Measurements from ENCODE around the gene PIH1D2. TPM values are rescaled to one million over a fixed set of nuclear protein-coding genes. Genes with fewer than 3 reads are reported as not detected.

The PIH1D2 gene
- total and polyA plus RNA-seq, 7 donors, result 0.49 to 3.0 (median 1.2) TPM

DNA sequence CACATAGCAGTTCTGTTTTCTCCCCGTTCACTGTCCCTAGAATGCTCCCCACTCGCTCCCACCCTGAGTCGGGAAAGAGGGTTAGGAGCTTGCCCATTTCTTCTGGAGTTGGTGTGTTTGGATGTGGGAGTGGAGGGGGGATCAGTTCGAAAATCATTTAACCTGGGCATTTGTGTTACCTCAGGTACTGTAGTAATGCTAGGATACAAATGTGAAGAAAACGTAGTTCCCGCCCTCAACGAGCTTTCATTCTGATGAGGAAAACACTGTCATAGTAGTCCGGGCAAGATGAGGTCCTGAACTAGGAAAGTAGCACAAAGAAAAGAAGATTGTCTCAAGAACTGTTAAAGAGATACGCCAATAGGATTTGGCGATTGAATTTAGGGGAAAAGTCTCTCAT, 13.4 kb upstream of the PIH1D2 start:
- intact Hi-C loops (cut with DNase I), result loop anchor here in 1 of 2 donors (5.0 kb wide), 1 partner anchor 160 kb away; no protein-coding TSS in a partner anchor
- peaks cover 41% of the 10 kb centered on the region for H3K4me1 ChIP-seq
- 13 to 16% (median 14%) methylated on average over 10 of the region's 10 CpGs for WGBS, 3 donors

DNA sequence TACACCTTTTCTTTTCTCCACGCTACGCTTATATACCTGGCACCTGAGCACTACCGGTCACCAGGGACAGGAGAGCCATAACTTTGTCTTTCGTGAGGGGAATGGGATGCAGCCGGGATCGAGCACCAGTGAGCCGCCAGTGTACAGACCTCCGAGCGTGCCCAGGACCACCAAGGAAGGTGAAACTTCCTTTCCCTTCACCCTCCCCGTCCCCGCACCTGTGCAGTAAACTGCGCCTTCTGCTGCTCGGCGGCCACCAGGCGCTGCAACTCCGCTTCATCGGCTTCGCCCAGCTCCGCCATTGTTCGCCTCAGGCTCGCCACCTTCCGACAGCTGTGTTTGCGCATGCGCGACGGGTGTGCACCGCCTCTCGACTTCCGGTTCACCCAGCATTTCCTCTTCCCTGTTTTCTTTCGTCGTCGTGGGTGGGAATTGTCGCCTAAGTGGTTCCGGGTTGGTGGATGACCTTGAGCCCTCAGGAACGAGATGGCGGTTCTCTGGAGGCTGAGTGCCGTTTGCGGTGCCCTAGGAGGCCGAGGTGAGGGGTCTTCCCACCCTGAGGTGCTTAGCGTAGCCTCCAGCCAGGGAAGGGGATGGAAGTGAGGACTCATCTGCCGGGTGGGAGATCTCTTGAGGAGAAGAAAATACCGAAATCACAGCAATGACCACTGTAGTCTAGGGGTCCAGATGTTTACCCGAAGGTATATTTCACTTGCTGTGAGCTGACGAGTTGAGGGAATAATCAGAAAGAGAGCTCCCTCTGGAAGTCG, 12.8 kb upstream of the PIH1D2 start, which contains the start of the genes SDHD and TIMM8B:
SDHD (plus strand) TSS at position 452 of the 770 bp plus-strand sequence; CDS start at position 487, 35 bp downstream.
TIMM8B (minus strand) TSS at position 335 of the 770 bp plus-strand sequence; CDS start at position 302, 33 bp downstream.
- TF ChIP-seq, protein P1, sequence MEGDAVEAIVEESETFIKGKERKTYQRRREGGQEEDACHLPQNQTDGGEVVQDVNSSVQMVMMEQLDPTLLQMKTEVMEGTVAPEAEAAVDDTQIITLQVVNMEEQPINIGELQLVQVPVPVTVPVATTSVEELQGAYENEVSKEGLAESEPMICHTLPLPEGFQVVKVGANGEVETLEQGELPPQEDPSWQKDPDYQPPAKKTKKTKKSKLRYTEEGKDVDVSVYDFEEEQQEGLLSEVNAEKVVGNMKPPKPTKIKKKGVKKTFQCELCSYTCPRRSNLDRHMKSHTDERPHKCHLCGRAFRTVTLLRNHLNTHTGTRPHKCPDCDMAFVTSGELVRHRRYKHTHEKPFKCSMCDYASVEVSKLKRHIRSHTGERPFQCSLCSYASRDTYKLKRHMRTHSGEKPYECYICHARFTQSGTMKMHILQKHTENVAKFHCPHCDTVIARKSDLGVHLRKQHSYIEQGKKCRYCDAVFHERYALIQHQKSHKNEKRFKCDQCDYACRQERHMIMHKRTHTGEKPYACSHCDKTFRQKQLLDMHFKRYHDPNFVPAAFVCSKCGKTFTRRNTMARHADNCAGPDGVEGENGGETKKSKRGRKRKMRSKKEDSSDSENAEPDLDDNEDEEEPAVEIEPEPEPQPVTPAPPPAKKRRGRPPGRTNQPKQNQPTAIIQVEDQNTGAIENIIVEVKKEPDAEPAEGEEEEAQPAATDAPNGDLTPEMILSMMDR (IDR thresholded peaks at IDR 0.05), result peak; percentile 20
- peak; percentile 92 to 95 (median 93) for ATAC-seq
- peaks cover 12 to 78% of the 10 kb centered on the region in 2 donors for H3K36me3 ChIP-seq (ENCODE audit: insufficient read depth in 1 of 2, low read depth in 1 of 2)
- intact Hi-C loops (cut with DNase I), result loop anchor here in 1 of 2 donors (5.0 kb wide), 1 partner anchor 159 kb away; no protein-coding TSS in a partner anchor
- 0 to 1% (median 0%) methylated on average over 45 of the region's 45 CpGs for WGBS, 3 donors
- H3K27ac ChIP-seq, result peak within 1 kb of the TSS; percentile 88
- peak; percentile 95 to 98 for DNase-seq
- H3K9me3 ChIP-seq, result no peaks in the 10 kb centered on the region
- H3K27me3 ChIP-seq (ENCODE audit: insufficient read depth in 3 of 3, low read length in 2 of 3), result no peaks in the 10 kb centered on the region
- H3K4me1 ChIP-seq, result peaks cover 41% of the 10 kb centered on the region
- peak within 1 kb of the TSS; percentile 93 for H3K4me3 ChIP-seq

More for the DNA sequence above, 13.4 kb upstream of the PIH1D2 start:
- no peak for DNase-seq
- ATAC-seq, result peak; percentile 3 to 30 (median 10)
- peak overlapping the region; percentile 93 for H3K4me3 ChIP-seq
- TF ChIP-seq, protein P1 (IDR thresholded peaks at IDR 0.05), result no peak
- H3K27ac ChIP-seq, result peak overlapping the region; percentile 88
- no peaks in the 10 kb centered on the region for H3K9me3 ChIP-seq
- H3K36me3 ChIP-seq (ENCODE audit: insufficient read depth in 1 of 2, low read depth in 1 of 2), result peaks cover 16 to 78% of the 10 kb centered on the region in 2 donors
- H3K27me3 ChIP-seq (ENCODE audit: insufficient read depth in 3 of 3, low read length in 2 of 3), result no peaks in the 10 kb centered on the region

GRCh38 chr11:112085822-112086421, 12.1 kb upstream of the PIH1D2 start:
- ATAC-seq (peak; percentile 37 to 65 (median 53)), DNase-seq (peak in 1 of 2 donors; percentile 20)
- intact Hi-C loops (cut with DNase I), result loop anchor here in 1 of 2 donors (5.0 kb wide), 1 partner anchor 159 kb away; no protein-coding TSS in a partner anchor
- TF ChIP-seq, protein P1 (IDR thresholded peaks at IDR 0.05), result no peak
- WGBS, 3 donors, result 2 to 4% (median 3%) methylated on average over 19 of the region's 19 CpGs
- peaks cover 38% of the 10 kb centered on the region for H3K4me1 ChIP-seq
- no peaks in the 10 kb centered on the region for H3K27me3 ChIP-seq (ENCODE audit: insufficient read depth in 3 of 3, low read length in 2 of 3)
- H3K27ac ChIP-seq, result peak overlapping the region; percentile 88
- H3K4me3 ChIP-seq, result peak overlapping the region; percentile 93
- peaks cover 11 to 78% of the 10 kb centered on the region in 2 donors for H3K36me3 ChIP-seq (ENCODE audit: insufficient read depth in 1 of 2, low read depth in 1 of 2)
- no peaks in the 10 kb centered on the region for H3K9me3 ChIP-seq

DNA sequence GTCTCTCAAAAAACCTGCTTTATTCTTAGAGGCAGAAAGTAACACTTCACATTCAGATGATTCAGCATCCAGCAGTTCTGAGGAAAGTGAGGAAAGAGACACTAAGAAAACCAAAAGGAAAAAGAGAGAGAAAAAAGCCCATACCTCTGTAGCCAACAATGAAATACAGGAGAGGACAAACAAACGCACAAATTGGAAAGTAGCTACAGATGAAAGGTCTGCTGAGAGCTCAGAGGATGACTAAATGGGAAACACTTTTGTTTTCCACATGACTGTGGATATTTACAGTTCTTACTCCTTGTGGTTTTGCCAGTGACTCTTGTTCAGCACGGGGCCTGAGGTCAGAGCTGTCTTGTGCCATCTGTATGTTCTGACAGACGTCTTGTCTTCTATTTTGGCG, 8.9 kb upstream of the PIH1D2 start:
- TF ChIP-seq, protein P1 (IDR thresholded peaks at IDR 0.05), result no peak
- intact Hi-C loops (cut with DNase I), result no loop called here
- WGBS, 3 donors, result 39 to 52% (median 44%) methylated on average over 4 of the region's 4 CpGs
- Histone ChIP-seq H3K27ac (peak overlapping the region; percentile 88), H3K36me3 (ENCODE audit: insufficient read depth in 1 of 2, low read depth in 1 of 2) (peaks cover 24 to 78% of the 10 kb centered on the region in 2 donors), H3K27me3 (ENCODE audit: insufficient read depth in 3 of 3, low read length in 2 of 3) (no peaks in the 10 kb centered on the region), H3K4me3 (no peak overlapping the region), H3K4me1 (peaks cover 12% of the 10 kb centered on the region), H3K9me3 (no peaks in the 10 kb centered on the region)
- ATAC-seq, result peak; percentile 51 to 62 (median 56)
- no peak for DNase-seq
